22Rv1 (cell line): ENCODE measurements around the gene GFOD2.

Experiments used
- H3K27ac ChIP-seq: fragments of 450-650 bp; 2 replicates; pipeline ENCODE4 v1.5.1; 2017
- CTCF ChIP-seq: fragments of 450-650 bp; IDR thresholded peaks from 2 replicates; pipeline ENCODE4 v1.5.1; 2017; ENCODE audit warnings: mild to moderate bottlenecking
- ZFX ChIP-seq: fragments of 450-650 bp; IDR thresholded peaks from 2 replicates; pipeline ENCODE4 v1.6.1; 2017; ENCODE audit warnings: antibody characterized with exemption, borderline replicate concordance

Gene GFOD2

GRCh38 chr16:67657017-67657608 is 62.0 kb downstream of the GFOD2 start:
- H3K27ac ChIP-seq, result no peak overlapping the region
- no peak for TF ChIP-seq ZFX
- no peak for TF ChIP-seq CTCF

- peak overlapping the region; percentile 25; the same call in 1 of the 2 replicates for H3K27ac ChIP-seq
- TF ChIP-seq CTCF, result no peak
These were observed 62.6 kb downstream of the GFOD2 start for GRCh38 chr16:67656344-67657016.

- TF ChIP-seq CTCF (no peak), ZFX (no peak)
- peak overlapping the region; percentile 25; the same call in 1 of the 2 replicates for H3K27ac ChIP-seq
These were observed 63.8 kb downstream of the GFOD2 start for GRCh38 chr16:67655363-67655762.

GRCh38 chr16:67654403-67654911 is 64.7 kb downstream of the GFOD2 start:
- H3K27ac ChIP-seq, result no peak overlapping the region

GRCh38 chr16:67653789-67654402 is 65.2 kb downstream of the GFOD2 start:
- TF ChIP-seq CTCF (no peak), ZFX (no peak)

More at GRCh38 chr16:67654403-67654911, 64.7 kb downstream of the GFOD2 start:
- TF ChIP-seq ZFX (no peak), CTCF (no peak)

GRCh38 chr16:67653128-67653788 is 65.9 kb downstream of the GFOD2 start:
- TF ChIP-seq CTCF (peak; percentile 57), ZFX (no peak)
- peak overlapping the region; percentile 48 for H3K27ac ChIP-seq

More at GRCh38 chr16:67653789-67654402, 65.2 kb downstream of the GFOD2 start:
- H3K27ac ChIP-seq, result peak overlapping the region; percentile 48; the same call in 1 of the 2 replicates
